A549 (cell line): Measurements from ENCODE around the gene GSTP1. TPM values are rescaled to one million over a fixed set of nuclear protein-coding genes. Genes with fewer than 3 reads are reported as not detected.

Source experiments
- ATAC-seq, 2 experiments: fragments of 200-7000 bp in 1 of 2; fragments of >200 bp in 1 of 2; cut with Nextera tagmentation in 1 of 2; cut with Tn5 transposase in 1 of 2; 3 replicates each; pipeline versions ENCODE4 v1.8.0 to v1.9.1; 2018 to 2020; ENCODE audit warnings: mild to moderate bottlenecking in 1 of 2, moderate library complexity in 1 of 2
- CTCF ChIA-PET: fragments of 300-600 bp; sonication (Branson Sonifier 250); formaldehyde crosslinking; extraction: SDS; loops from one replicate; lab custom pipeline; 2021; ENCODE audit warnings: antibody characterized with exemption, inconsistent platforms; lab: Yijun Ruan, JAX
- POLR2A ChIA-PET: fragments of 350-600 bp; formaldehyde crosslinking; extraction: SDS; loops from one replicate; lab custom pipeline; 2021; ENCODE audit warnings: antibody characterized with exemption, inconsistent platforms; lab: Yijun Ruan, JAX
- DNase-seq, 2 experiments: peaks; one replicate each; pipeline versions ENCODE4 v3.0.0 to v3.0.0-alpha.2; 2011 to 2016; ENCODE audit warnings: low read depth in 1 of 2, low spot score in 1 of 2
- FAIRE-seq: peaks from 2 replicates; lab custom pipeline; 2011; peaks lifted over from hg19 to GRCh38; lab: Jason Lieb, UNC
- H3K27ac ChIP-seq, 2 experiments: fragments of >200 bp; sonication (Bioruptor Twin); formaldehyde crosslinking; 3 replicates each; pipeline ENCODE4 v1.5.1; 2016 to 2017
- H3K4me1 ChIP-seq: fragments of >200 bp; sonication (Bioruptor Twin); formaldehyde crosslinking; 3 replicates; pipeline ENCODE4 v1.6.1; 2016
- H3K4me2 ChIP-seq: fragments of >200 bp; sonication (Bioruptor Twin); formaldehyde crosslinking; 3 replicates; pipeline ENCODE4 v1.6.1; 2016
- H3K4me3 ChIP-seq: fragments of >200 bp; sonication (Bioruptor Twin); formaldehyde crosslinking; 3 replicates; pipeline ENCODE4 v1.5.1; 2016
- H3K9me3 ChIP-seq: fragments of >200 bp; sonication (Bioruptor Twin); formaldehyde crosslinking; 3 replicates; pipeline ENCODE4 v1.6.1; 2016
- ATOH8 ChIP-seq: fragments of 250-450 bp; sonication (Bioruptor Pico); IDR thresholded peaks from 2 replicates; pipeline ENCODE4 v1.5.0; 2020; ENCODE audit warnings: low read depth, mild to moderate bottlenecking, moderate library complexity
- BCL3 ChIP-seq: fragments of >200 bp; sonication (Bioruptor Twin); formaldehyde crosslinking; IDR thresholded peaks from 3 replicates; pipeline ENCODE4 v1.6.1; 2016
- CEBPB ChIP-seq, 2 experiments: fragments of >200 bp in 1 of 2; sonication (Bioruptor Twin) in 1 of 2; formaldehyde crosslinking in 1 of 2; IDR thresholded peaks; 2 replicates each; pipeline ENCODE4 v1.6.1; 2012 to 2016
- CHD4 ChIP-seq: fragments of 200-600 bp; sonication (generic); IDR thresholded peaks from 2 replicates; pipeline ENCODE4 v1.6.1; 2016; ENCODE audit warnings: antibody characterized with exemption, mild to moderate bottlenecking, borderline replicate concordance
- CTCF ChIP-seq: fragments of >200 bp; sonication (Bioruptor Twin); formaldehyde crosslinking; IDR thresholded peaks from 3 replicates; pipeline ENCODE4 v1.5.1; 2016
- E2F6 ChIP-seq: IDR thresholded peaks from 2 replicates; pipeline ENCODE4 v1.6.1; 2012; ENCODE audit warnings: low read depth, borderline replicate concordance
- EHF ChIP-seq: fragments of 250-450 bp; sonication (Bioruptor Pico); IDR thresholded peaks from 2 replicates; pipeline ENCODE4 v1.5.0; 2020; ENCODE audit warnings: mild to moderate bottlenecking
- EHMT2 ChIP-seq: fragments of 200-600 bp; sonication (generic); IDR thresholded peaks from 2 replicates; pipeline ENCODE4 v1.6.1; 2016; ENCODE audit warnings: antibody characterized with exemption, low read depth, mild to moderate bottlenecking, moderate library complexity
- FOSL2 ChIP-seq, 2 experiments: fragments of 450-650 bp in 1 of 2; fragments of >200 bp in 1 of 2; sonication (Bioruptor Twin) in 1 of 2; formaldehyde crosslinking; IDR thresholded peaks; 2 replicates each; pipeline versions ENCODE4 v1.5.0 to v1.6.1; 2016 to 2020; ENCODE audit warnings: mild to moderate bottlenecking in 1 of 2, moderate library complexity in 1 of 2
- HEYL ChIP-seq: fragments of 250-450 bp; sonication (Bioruptor Pico); IDR thresholded peaks from 2 replicates; pipeline ENCODE4 v1.8.0; 2021; ENCODE audit warnings: mild to moderate bottlenecking, moderate library complexity
- HOXA7 ChIP-seq: fragments of 250-450 bp; sonication (Bioruptor Pico); IDR thresholded peaks from 2 replicates; pipeline ENCODE4 v1.5.0; 2020; ENCODE audit warnings: mild to moderate bottlenecking, moderate library complexity
- JUN ChIP-seq, 2 experiments: fragments of >200 bp; sonication (Bioruptor Twin); formaldehyde crosslinking; IDR thresholded peaks; 2 replicates in 1 of 2; 3 replicates in 1 of 2; pipeline ENCODE4 v1.6.1; 2016 to 2017
- JUNB ChIP-seq: fragments of >200 bp; sonication (Bioruptor Twin); formaldehyde crosslinking; IDR thresholded peaks from 2 replicates; pipeline ENCODE4 v1.6.1; 2016
- MAFK ChIP-seq: fragments of 450-650 bp; IDR thresholded peaks from 2 replicates; pipeline ENCODE4 v1.6.1; 2014; ENCODE audit not compliant: partially characterized antibody
- MAX ChIP-seq: IDR thresholded peaks from 2 replicates; pipeline ENCODE4 v1.6.1; 2012
- MYC ChIP-seq: IDR thresholded peaks from 2 replicates; pipeline ENCODE4 v1.6.1; 2012; ENCODE audit warnings: mild to moderate bottlenecking, inconsistent platforms, low read length, improper control_type of control experiment, borderline replicate concordance
- NFE2L2 ChIP-seq: fragments of 150-350 bp; conservative IDR thresholded peaks from 2 replicates; pipeline ENCODE4 v1.6.1; 2014; ENCODE audit warnings: low read length
- NPAS2 ChIP-seq: fragments of 250-450 bp; sonication (Bioruptor Pico); IDR thresholded peaks from 2 replicates; pipeline ENCODE4 v1.8.0; 2022; ENCODE audit warnings: mild to moderate bottlenecking, moderate library complexity, borderline replicate concordance
- PBX3 ChIP-seq: IDR thresholded peaks from 2 replicates; pipeline ENCODE4 v1.6.1; 2012
- POLR2A ChIP-seq: IDR thresholded peaks from 2 replicates; pipeline ENCODE4 v1.6.1; 2012; ENCODE audit warnings: mild to moderate bottlenecking, low read length
- POLR2AphosphoS2 ChIP-seq: conservative IDR thresholded peaks from 2 replicates; pipeline ENCODE4 v1.6.1; 2012; ENCODE audit warnings: low read length, improper control_type of control experiment, inconsistent platforms
- RAD21 ChIP-seq, 2 experiments: fragments of >200 bp in 1 of 2; sonication (Bioruptor Twin) in 1 of 2; formaldehyde crosslinking in 1 of 2; IDR thresholded peaks in 1 of 2; conservative IDR thresholded peaks in 1 of 2; 2 replicates in 1 of 2; 3 replicates in 1 of 2; pipeline ENCODE4 v1.6.1; 2012 to 2018; ENCODE audit warnings: inconsistent platforms in 1 of 2
- RFX5 ChIP-seq: fragments of 450-650 bp; IDR thresholded peaks from 2 replicates; pipeline ENCODE4 v1.7.1; 2014; ENCODE audit warnings: antibody characterized with exemption, mild to moderate bottlenecking, moderate library complexity
- RNF2 ChIP-seq: fragments of 200-600 bp; sonication (generic); IDR thresholded peaks from 2 replicates; pipeline ENCODE4 v1.6.1; 2016; ENCODE audit warnings: low read depth, mild to moderate bottlenecking, antibody characterized with exemption, moderate library complexity, borderline replicate concordance
- SMC3 ChIP-seq: fragments of >200 bp; sonication (Bioruptor Twin); formaldehyde crosslinking; IDR thresholded peaks from 3 replicates; pipeline ENCODE4 v1.6.1; 2018; ENCODE audit warnings: inconsistent platforms
- TP53 ChIP-seq: fragments of 250-450 bp; sonication (Bioruptor Pico); IDR thresholded peaks from 2 replicates; pipeline ENCODE4 v1.5.0; 2021; ENCODE audit warnings: mild to moderate bottlenecking, moderate library complexity
- ZSCAN20 ChIP-seq: fragments of 250-450 bp; sonication (Bioruptor Pico); IDR thresholded peaks from 2 replicates; pipeline ENCODE4 v1.8.0; 2022; ENCODE audit warnings: mild to moderate bottlenecking, moderate library complexity
- WGBS: methylation state at CpG from one replicate; pipeline ENCODE4 v1.1.6; 2017; ENCODE audit errors: missing lambda C conversion rate; 5-methylcytosine and 5-hydroxymethylcytosine counted together
- polyA plus RNA-seq, 4 experiments: library from polyadenylated mRNA; depleted of rRNA in 3 of 4; stranded (reverse); fragments of >200 nt; fragmentation: RNase III in 1 of 4; extraction: RNeasy Plus Mini Kit Qiagen cat#74134 plus additional on column Dnase treatment in 1 of 4; gene quantifications; 2 replicates in 3 of 4; 3 replicates in 1 of 4; pipeline ENCODE4 v1.2.3, GENCODE V29; 2011 to 2017

The GSTP1 gene
- polyA plus RNA-seq, 2 of the 4 experiments (the other 2 are of a cell fraction) = 991 to 1,034 TPM

- DNase-seq (no peak), ATAC-seq (no peak), FAIRE-seq (no peak)
- Histone ChIP-seq H3K9me3 (no peaks in the 10 kb centered on the region), H3K4me1 (peaks cover 13% of the 10 kb centered on the region), H3K27ac (no peak overlapping the region), H3K4me2 (no peak overlapping the region; the same call in 1 of the 3 replicates), H3K4me3 (no peak overlapping the region)
- WGBS = 3% methylated on average over 5 of the region's 5 CpGs
- ChIA-PET POLR2A (interaction anchor here (1.0 kb wide), 1 partner anchor 11 kb away, joined by 4 read pairs; the partner anchor contains the start of gene GSTP1), CTCF (interaction anchor here (0.7 to 5.1 kb wide), 26 partner anchors 8 to 173 kb away, joined by 3 to 65 read pairs (median 4); partner anchors contain the start of genes GSTP1 and NUDT8)
- TF ChIP-seq RAD21 (conservative IDR thresholded peaks at IDR 0.05 in 1 of 2, IDR thresholded peaks at IDR 0.05 in 1 of 2) = no peak
- TF ChIP-seq CHD4 = no peak
- no peak for TF ChIP-seq HOXA7
- TF ChIP-seq PBX3 = no peak
- TF ChIP-seq MYC = no peak
- no peak for TF ChIP-seq CTCF
- no peak for TF ChIP-seq ATOH8 (CRISPR knock-in tag)
- no peak for TF ChIP-seq POLR2AphosphoS2
- no peak for TF ChIP-seq JUNB
- no peak for TF ChIP-seq NFE2L2
- no peak for TF ChIP-seq JUN (IDR thresholded peaks at IDR 0.05)
- TF ChIP-seq EHF (CRISPR knock-in tag) = no peak
- TF ChIP-seq HEYL (CRISPR knock-in tag) = no peak
- no peak for TF ChIP-seq ZSCAN20 (CRISPR knock-in tag)
- TF ChIP-seq E2F6 = no peak
- no peak for TF ChIP-seq EHMT2
- no peak for TF ChIP-seq RNF2
These were observed 11.3 kb upstream of the GSTP1 start for GRCh38 chr11:67572305-67572704.

GRCh38 chr11:67572747-67573419, 10.7 kb upstream of the GSTP1 start:
- Histone ChIP-seq H3K4me3 (0 out of 3 replicates have a peak overlapping the region, but pooled peaks have one; percentile 24), H3K9me3 (no peaks in the 10 kb centered on the region), H3K27ac (peak overlapping the region; percentile 31 to 72; a peak in 4 of 6 replicates), H3K4me2 (peak overlapping the region; percentile 80), H3K4me1 (peaks cover 13% of the 10 kb centered on the region)
- ChIA-PET CTCF (interaction anchor here (0.7 to 5.1 kb wide), 27 partner anchors 8 to 174 kb away, joined by 3 to 65 read pairs (median 5); partner anchors contain the start of genes GSTP1 and NUDT8), POLR2A (interaction anchor here (1.0 kb wide), 1 partner anchor 11 kb away, joined by 4 read pairs; the partner anchor contains the start of gene GSTP1)
- ATAC-seq (peak; percentile 52 to 80; a peak in 4 of 6 replicates), FAIRE-seq (no peak), DNase-seq (peak in 1 of 2 experiments; percentile 81)
- WGBS = 29% methylated on average over 21 of the region's 21 CpGs
- TF ChIP-seq EHMT2 (no peak), MAX (0 out of 2 replicates have a peak, but pooled peaks have one; percentile 27), MYC (no peak), BCL3 (no peak), RFX5 (no peak), POLR2AphosphoS2 (no peak), NPAS2 (CRISPR knock-in tag) (no peak), TP53 (CRISPR knock-in tag) (no peak), CTCF (peak; percentile 88), MAFK (no peak), CEBPB (IDR thresholded peaks at IDR 0.05) (no peak), FOSL2 (IDR thresholded peaks at IDR 0.05) (no peak), FOSL2 (CRISPR knock-in tag; IDR thresholded peaks at IDR 0.05) (peak; percentile 63), NFE2L2 (no peak), POLR2A (no peak), SMC3 (peak; percentile 73)
